Erythroblast (primary cell): ENCODE data around the gene WWP2.
"Not testable (repeated sequence)": the region's sequence is repeated elsewhere in the genome, so short reads cannot be mapped to it uniquely, and the experiment has no call there.

Source experiments
- GATA1 ChIP-seq: IDR thresholded peaks from 2 replicates; pipeline ENCODE4 v1.6.1; 2011; ENCODE audit warnings: low read depth, mild to moderate bottlenecking, control low read depth, low read length, moderate library complexity
- POLR2A ChIP-seq: IDR thresholded peaks from 2 replicates; pipeline ENCODE4 v1.6.1; 2011; ENCODE audit warnings: mild to moderate bottlenecking, low read length

DNA sequence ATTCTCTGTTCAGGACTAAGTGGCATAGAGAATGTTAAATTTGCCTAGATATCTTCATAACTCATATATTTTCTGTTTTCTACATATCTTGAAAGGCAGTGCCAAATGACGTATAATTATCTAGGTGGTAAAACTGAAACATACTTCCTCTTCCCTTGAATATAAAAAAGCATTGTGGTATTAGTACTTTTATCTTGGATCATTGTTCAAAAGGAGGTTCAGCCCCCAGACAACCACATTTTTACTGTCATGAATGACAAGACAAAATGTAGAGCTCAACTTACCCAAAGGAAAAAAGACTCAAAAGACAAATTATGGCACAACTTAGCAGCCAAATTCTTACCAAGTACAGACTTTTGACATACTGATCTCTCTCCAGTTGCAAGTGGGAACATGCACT lies 223.1 kb downstream of the WWP2 start:
- not testable (repeated sequence) for TF ChIP-seq POLR2A, GATA1
